Measurements from ENCODE around the gene CD2BP2. TPM values are rescaled to one million over a fixed set of nuclear protein-coding genes. Genes with fewer than 3 reads are reported as not detected.

The CD2BP2 gene
- total and polyA plus RNA-seq, 9 of the 15 experiments (the other 6 are each of a cell fraction or from before 2014, with no cell fraction given) = 3.9 to 51.1 (median 32.8) TPM

- TF ChIP-seq CHD7 (IDR thresholded peaks at IDR 0.05; ENCODE audit: low read depth, low read length) (no peak), ZNF217 (CRISPR knock-in tag; IDR thresholded peaks at IDR 0.05) (no peak), FOXJ2 (tag; IDR thresholded peaks at IDR 0.05) (no peak), ZFP91 (CRISPR knock-in tag; IDR thresholded peaks at IDR 0.05) (no peak), E2F4 (CRISPR knock-in tag; IDR thresholded peaks at IDR 0.05; ENCODE audit: low read depth) (no peak), TAL1 (IDR thresholded peaks at IDR 0.05) (no peak), ETS1 (conservative IDR thresholded peaks at IDR 0.05; ENCODE audit: control insufficient read depth, low read depth, low read length) (no peak), ZNF512 (tag; IDR thresholded peaks at IDR 0.05) (no peak)
These were observed 22.1 kb upstream of the CD2BP2 start (continued) for GRCh38 chr16:30377050-30377811.
